HG03439 (cell line): ENCODE results near the gene NOMO2.
"Not testable (repeated sequence)": the region's sequence is repeated elsewhere in the genome, so short reads cannot be mapped to it uniquely, and the experiment has no call there.

ENCODE experiments used
- ATAC-seq: cut with Tn5 transposase; IDR thresholded peaks from one replicate; pipeline ENCODE4 v1.9.1; 2021; ENCODE audit warnings: mild to moderate bottlenecking, moderate library complexity; ENCODE audit not compliant: unreplicated experiment

The NOMO2 gene

DNA sequence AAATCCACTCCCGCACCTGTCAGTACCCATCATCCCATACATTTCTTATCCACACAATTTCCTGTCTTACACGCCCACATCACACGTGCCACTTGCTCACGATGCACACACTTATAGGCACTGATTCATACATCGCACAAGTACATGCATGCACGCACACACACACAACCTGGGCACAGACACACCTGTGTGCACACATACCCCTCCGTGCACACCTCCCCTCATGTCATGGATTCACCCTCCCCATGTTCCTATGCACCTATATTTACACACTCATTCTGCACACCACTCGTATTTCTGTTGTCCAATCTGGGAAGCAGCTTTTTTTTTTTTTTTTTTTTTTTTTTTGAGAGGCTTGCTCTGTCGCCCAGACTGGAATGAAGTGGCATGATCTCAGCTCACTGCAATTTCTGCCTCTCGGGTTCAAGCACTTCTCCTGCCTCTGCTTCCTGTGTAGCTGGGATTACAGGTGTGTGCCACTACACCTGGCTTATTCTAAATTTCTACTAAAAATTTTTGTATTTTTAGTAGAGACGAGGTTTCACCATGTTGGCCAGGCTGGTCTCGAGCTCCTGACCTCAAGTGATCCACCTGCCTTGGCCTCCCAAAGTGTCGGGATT lies 13.5 kb upstream of the NOMO2 start:
- ATAC-seq = not testable (repeated sequence)

DNA sequence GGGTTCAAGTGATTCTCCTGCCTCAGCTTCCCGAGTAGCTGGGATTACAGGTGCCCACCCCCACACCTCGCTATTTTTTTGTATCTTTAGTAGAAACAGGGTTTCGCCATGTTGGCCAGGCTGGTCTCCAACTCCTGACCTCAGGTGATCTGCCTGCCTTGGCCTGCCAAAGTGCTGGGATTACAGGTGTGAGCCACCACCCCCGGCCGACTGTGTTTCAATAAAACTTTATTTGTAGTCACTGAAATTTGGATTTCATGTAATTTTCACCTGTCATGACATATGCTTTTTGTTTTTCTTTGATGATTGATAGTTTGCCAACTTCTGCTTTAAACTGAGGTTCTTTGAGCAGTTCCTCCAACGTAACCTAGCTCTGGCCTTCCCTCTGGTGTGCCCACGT lies 12.0 kb upstream of the NOMO2 start:
- ATAC-seq = not testable (repeated sequence)

DNA sequence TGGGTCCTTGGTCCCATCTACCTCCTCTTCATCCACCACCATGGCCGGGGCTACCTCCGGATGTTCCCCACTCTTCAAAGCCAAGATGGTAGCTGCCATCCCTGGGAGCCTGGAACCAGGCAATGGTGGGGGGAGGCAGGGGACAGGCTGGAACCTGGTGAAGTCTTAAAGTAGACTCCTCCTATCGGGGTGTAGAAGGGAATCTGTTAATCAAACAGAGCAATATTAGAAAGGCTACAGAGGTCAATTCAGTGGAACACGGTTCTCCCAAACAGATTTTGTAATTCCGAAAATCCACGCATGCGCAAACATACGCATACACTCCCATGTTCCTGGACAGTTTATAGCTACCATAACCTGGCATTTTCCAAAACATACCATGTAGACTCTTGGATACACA lies 11.1 kb upstream of the NOMO2 start:
- ATAC-seq = not testable (repeated sequence)

DNA sequence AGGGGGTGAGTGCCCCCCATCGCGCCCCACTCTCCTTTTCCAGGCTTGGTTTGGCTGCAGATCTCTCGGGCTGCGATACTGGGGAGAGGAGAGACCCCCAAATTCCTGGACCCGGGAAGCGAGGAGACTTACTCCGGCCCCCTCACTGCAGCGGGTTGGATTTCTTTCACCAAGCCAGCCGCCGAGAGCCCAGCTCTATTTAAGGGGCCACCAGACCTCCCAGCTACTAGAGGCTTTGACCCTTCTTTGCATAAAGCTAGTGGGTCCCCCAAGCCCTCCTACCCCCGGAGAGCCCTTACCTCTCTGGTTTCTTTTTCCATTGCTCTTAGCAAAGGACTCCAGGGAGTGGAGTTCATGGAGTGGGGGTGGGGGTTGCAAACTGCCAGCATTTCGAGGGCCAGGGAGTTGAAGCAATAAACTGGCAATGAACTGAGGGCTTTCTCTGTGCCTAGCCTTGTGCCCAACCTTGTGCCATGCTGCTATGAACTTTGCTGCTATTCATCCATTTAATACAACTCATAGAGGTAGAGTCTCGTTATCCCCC lies 9.5 kb upstream of the NOMO2 start:
- not testable (repeated sequence) for ATAC-seq

DNA sequence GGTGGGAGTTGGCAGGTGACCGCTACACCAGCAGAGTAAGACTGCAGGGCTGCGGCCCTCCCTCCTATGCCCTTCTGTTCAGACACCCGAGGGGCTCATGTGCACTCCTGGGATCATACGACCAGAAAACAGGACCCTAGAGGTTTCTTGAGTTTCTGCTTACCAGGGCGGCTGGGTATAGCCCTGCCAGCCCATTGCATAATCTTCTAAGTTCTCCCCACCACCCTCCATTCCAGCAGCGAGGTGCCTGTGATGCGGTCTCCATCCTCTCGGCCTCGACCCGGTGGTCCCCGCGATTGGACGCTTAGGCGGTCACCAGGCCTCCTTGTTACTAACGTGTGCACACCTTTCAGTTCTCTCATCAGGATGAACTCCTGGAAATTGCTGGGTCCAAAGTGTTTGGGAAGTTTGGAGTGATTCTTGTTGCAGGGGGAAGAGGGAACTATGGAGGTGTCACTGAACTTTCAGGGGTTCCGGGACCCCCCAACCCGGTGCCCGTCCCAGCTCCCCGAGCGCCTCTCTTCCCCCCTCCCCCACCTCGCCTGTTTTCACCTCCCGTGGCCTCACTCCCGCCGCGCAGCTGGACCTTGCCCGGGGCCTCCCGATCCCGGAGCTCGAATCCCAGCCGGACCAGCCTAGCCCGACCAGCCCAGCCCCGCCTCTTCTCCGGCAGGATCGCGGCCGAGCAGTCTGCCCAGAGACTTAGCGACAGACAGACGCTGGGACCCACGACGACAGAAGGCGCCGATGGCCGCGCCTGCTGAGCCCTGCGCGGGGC lies 8.8 kb upstream of the NOMO2 start:
- ATAC-seq = not testable (repeated sequence)

DNA sequence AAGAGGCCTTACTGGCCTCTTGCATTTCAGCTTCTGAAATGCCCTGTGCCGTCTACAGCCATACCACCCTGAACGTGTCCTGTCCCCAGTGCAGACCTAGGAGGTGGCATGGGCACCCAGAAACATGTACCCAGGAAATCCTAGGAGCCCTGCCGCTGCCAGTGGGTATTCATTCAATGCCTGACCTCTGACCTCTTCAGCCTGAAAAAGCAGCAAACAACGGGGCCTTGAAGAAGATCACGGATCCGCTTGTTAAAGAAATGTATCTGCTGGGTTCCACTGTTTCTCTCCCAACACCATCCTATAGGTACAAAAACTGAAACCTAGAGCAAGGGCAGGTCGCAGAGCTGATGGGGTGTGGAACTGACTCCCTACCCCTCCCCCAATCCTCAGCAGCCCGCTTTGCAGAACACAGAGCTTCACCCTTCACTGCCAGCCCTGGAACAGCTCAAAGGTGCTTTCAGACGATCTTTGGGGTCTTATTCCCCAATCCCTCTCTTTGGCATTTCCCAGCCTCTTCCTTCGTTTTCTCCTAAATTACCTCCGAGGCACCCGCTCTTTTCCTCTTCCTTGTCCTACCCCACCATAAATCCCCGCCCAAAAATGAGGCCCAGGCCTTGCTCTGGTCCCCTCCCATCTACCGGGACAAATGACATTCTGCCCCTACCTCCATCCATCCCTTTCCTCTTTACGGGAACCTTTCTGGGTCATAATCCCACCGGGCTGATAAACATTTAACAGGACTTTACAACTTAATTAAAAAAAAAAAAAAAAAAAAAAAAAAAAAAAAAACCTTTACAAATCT lies 1.3 kb downstream of the NOMO2 start:
- ATAC-seq = not testable (repeated sequence)

DNA sequence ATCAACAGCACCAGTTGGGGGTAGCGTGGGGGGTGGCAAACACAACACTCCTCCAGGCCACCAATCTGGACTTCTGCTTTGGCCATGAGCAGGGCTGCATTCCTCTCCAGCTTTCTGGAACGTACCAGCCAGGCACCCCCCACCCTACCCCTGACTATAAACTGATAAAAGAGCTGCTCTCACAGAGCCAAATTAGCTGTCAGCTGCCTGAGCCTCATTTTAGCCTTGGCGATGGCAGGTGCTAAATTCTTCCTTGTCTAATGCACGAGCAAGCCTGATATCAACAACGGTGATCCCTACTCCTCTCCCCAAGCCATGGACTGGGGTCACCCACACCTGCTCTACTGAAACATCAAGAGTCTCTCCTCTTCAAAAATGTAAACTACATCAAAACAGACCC lies 8.2 kb downstream of the NOMO2 start:
- not testable (repeated sequence) for ATAC-seq

DNA sequence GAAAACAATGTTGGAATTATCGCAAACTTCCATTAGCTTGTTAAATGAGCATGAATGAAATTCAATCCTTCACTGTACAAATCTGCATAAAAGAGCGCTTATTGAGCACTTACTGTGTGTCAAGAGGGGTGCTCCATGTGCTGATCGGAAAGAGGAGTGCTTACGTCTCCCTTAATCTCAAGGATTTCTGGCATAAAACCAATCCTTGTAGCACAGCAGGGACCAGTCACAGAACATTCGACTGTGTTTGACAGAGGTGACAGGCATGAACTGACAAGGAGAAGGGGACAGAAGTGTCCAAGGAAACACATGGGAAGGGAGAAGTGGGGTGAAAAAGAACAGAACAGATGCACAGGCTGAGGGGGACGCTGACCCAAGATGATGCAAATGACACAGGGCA lies 14.5 kb downstream of the NOMO2 start:
- not testable (repeated sequence) for ATAC-seq

DNA sequence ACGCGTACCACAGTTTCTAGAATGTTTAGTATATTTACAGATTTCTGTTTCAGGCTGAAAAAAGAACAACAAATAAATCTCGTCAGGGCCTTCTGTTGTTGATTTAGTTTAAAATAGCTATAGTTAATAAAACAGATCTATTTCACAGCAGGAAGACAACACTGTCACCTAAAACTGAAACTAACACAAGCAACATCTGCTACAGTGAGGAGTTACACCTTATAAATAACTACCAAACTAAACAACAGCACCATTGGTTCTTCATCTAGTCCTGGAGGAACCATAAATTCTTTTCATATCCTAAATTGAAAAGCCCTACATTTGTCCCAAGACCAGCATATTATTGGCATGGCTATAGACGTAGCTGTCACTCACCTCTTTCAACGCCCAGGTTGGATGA lies 15.0 kb downstream of the NOMO2 start:
- not testable (repeated sequence) for ATAC-seq

DNA sequence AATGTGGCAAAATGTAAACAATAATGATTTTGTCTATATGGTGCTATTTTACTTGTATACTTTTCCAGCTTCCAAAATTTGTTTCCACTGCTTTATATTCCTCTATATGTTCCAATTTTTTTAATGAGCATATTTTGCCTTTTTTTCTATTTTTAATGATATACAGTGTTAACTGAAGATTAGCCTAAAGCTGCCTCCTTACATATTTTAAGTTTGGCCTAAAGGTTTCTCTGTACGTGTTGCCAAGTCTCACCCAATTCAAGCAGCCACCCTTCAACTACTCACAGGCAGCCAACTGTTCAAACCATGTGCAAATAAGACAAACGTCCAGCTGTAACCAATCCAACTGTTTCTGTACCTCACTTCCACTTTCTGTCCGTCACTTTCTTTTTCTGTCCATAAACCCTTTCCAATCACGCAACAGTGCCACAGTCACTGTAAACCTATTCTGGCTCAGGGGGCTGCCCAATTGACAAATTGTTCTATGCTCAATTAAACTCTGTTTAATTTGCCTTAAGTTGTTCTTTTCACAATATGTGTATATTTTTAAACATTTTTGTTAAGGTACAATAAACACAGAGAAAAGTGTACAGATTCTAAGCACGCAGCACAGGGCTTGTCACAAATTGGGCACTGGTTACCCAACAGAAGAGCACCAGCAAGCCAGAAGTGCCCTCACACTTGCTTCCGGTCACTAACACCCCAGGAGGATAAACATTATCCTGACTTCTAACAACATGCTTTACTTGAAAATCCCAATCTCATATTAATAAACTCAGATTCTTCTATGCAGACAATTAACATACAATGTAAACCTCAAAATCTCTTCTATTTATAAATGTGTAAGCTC lies 17.4 kb downstream of the NOMO2 start:
- peak; percentile 42 for ATAC-seq

DNA sequence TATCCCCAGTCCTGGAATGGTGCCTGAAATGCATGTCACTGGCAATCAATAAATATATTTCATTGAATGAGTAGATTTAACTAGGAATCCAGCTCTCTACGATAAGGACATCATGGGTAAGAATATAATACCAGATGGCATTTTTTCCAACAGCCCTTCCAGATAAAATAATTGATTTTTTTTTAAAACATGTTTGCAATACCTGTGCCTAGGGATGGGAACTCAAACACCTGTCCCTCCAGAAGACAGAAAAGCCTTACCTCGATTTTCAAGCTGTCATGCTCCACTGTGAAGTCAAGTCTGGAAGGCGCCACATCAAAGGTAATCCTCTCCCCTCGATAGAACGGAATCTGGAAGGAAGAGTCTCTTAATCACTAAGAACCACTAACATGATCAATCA lies 20.0 kb downstream of the NOMO2 start:
- ATAC-seq = not testable (repeated sequence)

DNA sequence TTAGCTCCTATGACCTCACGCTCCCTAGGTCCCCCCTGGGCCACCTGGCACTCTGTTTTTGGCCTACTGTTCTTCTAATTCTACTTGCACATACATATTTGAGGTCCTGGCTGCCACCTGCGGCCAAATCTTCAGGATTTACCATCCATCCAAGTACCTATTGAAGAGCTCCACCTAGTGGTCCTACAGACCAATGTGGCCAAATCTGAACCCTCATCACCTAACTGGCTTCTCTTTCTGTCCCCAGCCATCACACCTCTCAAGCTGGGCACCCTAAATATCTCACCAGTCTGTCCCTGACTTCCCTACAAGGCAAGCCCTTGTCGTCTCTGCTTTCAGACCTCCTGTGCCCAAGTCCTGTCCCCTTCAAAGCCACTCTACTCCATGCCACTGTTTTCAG lies 24.9 kb downstream of the NOMO2 start:
- not testable (repeated sequence) for ATAC-seq

DNA sequence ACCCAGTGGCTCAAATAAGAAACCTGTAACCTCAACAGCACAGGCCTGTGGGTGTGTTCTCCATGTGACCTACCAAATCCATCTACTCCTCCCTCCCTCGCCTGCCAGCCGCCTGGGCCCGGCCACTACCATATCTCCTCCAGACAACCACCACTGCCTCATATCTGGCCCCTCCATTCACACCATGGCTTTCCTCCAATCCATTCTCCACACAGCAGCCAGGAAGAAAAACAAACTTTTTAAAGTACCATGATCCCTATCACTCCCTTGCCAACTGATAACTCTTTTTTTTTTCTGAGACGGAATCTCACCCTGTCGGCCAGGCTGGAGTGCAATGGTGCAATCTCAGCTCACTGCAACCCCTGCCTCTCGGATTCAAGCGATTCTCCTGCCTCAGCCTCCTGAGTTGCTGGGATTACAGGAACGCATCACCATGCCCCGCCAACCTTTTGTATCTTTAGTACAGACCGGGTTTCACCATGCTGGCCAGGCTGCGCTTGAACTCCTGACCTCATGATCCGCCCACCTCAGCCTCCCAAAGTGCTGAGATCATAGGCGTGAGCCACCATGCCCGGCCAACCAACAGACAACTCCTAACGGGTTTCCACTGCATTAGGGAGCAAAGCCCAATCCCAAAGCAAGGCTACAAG lies 26.3 kb downstream of the NOMO2 start:
- ATAC-seq = not testable (repeated sequence)

DNA sequence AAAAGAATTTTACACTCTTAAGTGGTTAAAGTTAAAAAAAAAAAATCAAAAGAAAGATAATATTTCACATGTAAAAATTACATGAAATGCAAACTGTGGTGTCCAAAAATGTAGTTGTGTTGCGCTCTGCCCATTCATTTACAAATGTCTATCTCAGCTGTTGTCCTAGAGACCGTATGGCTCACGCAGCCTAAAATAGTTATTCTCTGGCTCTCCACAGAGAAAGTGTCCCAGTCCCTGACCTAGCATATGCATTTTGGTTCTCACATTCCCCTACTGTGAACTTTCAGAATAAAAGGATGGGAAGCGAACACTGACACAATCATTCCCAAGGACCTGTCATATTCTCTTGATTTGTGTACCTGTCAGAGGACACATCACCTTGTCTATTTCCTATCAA lies 27.6 kb downstream of the NOMO2 start:
- ATAC-seq = not testable (repeated sequence)

DNA sequence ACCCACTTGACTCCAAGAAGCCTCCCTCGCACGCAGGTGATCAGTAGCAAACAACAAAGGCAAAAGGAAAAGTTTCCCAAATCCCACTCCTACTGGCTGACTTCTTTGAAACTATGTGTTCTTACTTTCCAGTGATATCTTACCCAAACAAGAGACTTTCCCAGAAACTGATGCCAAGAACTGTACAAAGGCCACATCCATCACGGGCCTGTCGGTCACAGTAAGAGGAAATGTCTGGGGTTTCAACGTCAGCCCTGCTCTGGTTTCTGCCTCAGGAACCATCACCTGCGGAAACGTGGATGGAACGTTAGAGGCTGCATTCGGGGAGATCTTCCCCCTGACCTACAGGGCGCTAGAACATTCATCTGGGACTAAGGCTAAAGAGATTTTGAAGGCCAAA lies 30.6 kb downstream of the NOMO2 start:
- ATAC-seq = not testable (repeated sequence)

DNA sequence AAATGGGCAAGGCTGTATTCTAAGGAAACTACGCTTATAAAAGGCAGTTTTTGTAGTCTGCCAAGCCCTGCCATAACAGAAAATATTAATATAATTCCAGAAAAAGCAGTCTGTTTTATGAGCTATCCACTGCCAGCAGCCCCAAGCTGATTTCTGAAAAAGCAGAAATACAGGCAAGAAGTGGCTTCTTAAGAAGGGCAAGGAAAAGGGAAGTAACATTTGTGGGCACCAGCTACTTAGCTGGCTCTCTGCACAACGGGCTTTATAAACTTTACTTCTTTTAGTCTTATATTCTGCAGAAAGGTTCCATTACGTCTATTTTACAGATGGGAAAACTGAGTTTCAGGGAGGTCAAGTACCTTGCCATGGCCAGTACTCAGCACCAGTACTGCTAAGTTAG lies 31.6 kb downstream of the NOMO2 start:
- ATAC-seq = not testable (repeated sequence)

DNA sequence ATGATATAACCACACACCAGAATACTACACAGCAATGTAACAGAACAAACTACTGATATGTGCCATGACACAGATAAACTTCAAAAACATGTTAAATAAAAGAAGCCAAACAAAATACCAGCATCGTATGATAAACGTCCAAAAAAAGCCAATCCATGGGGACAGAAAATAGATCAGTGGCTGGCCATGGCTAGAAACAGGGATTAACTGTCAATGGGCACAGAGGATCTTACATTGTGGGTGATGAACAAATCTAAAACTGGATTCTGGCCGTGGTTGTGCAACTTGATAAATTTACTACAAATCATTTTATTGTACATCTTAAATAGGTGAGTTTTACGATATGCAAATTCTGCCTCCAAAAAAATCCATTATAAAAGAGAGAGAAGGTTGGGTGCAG lies 35.4 kb downstream of the NOMO2 start:
- ATAC-seq = not testable (repeated sequence)

DNA sequence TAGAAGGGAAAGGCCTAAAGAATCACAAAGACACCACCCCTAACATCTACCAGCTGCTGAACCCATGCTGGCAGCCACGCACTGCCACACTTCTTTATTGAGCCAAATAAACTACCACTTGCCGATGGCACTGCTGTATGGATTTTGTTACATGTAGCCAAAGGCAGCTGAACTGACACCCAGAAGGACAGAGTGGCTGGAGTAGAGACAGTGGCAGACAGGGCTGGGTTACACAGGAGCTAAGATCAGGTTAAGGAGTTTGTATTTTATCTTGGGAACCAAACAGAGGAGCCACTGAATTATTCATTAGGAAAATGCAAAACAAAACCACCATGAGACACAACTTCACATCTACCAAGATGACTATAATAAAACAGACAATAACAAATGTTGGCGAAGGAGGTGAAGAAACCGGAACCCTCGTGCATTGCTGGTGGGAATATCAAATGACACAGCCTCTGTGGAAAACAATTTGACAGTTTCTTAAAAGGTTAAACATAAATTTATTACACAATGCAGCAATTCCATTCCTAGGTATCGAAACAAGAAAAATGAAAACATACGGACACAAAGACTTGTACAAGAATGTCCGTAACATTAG lies 35.9 kb downstream of the NOMO2 start:
- not testable (repeated sequence) for ATAC-seq

DNA sequence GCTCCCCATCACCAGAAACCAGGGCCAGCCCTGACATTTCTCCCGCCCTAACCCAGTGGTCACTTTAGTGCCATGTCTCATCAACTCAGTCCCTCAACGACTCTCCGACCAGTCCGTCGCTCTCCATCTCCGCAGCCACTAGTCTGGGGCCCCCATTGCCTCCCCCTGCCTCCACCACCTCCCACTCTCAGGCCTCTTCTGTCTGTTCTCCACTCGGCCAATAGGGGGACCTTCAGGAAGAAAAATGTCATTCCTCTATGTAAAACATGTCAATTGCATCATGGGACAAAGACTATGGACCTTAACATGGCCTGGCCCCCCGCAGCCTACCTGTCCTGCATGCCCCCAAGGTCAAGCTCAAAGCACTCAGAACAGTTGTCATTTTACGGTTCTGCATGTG lies 39.3 kb downstream of the NOMO2 start:
- ATAC-seq = not testable (repeated sequence)
